Lower lobe of right lung (tissue), 2 donors: ENCODE data around the gene SLC6A3. TPM values are rescaled to one million over a fixed set of nuclear protein-coding genes. Genes with fewer than 3 reads are reported as not detected.
A peak's percentile ranks its signal among the peaks of the same experiment; 100 is the strongest.

Experiments
- ATAC-seq, 2 donors: fragments of 200-7000 bp; cut with Tn5 transposase; one replicate each; pipeline ENCODE4 v1.9.1; 2020 to 2022; ENCODE audit warnings: mild to moderate bottlenecking in 2 of 2, moderate library complexity in 2 of 2
- DNase-seq: peaks from one replicate; pipeline ENCODE4 v3.0.0-alpha.2; 2020
- H3K27ac ChIP-seq: fragments of 200-600 bp; one replicate; pipeline ENCODE4 v1.8.0; 2022
- H3K27me3 ChIP-seq: fragments of 200-600 bp; one replicate; pipeline ENCODE4 v1.8.0; 2022; ENCODE audit warnings: low read depth
- H3K36me3 ChIP-seq: fragments of 200-600 bp; one replicate; pipeline ENCODE4 v1.8.0; 2022; ENCODE audit warnings: mild to moderate bottlenecking
- H3K4me1 ChIP-seq: fragments of 200-600 bp; one replicate; pipeline ENCODE4 v1.8.0; 2022
- H3K4me3 ChIP-seq: fragments of 200-600 bp; one replicate; pipeline ENCODE4 v1.8.0; 2022; ENCODE audit warnings: mild to moderate bottlenecking
- H3K9me3 ChIP-seq: fragments of 200-600 bp; one replicate; pipeline ENCODE4 v1.8.0; 2022
- CTCF ChIP-seq: fragments of 200-600 bp; IDR thresholded peaks from one replicate; pipeline ENCODE4 v1.8.0; 2022; ENCODE audit warnings: antibody characterized with exemption, mild to moderate bottlenecking
- intact Hi-C: fragments of 100-400 bp; cut with DNase I; formaldehyde crosslinking; loops from one replicate; pipeline ENCODE4 v1.11.0; 2022
- total RNA-seq: library from RNA; stranded (reverse); fragmentation: NEBNext Ultra II Directional; extraction: Animal tissue kit (Norgen Biotek cat#: 25700); gene quantifications from one replicate; pipeline ENCODE4 v1.2.1, GENCODE V29; 2021
- donor health status: DM: no; HTN: yes; CAD: no; lungs with severe emphysema.

SLC6A3 gene
- total RNA-seq, 1 donor from 2014 or later = 0.12 TPM

- TF ChIP-seq CTCF = no peak
- Histone ChIP-seq H3K27me3 (peaks cover 42% of the 10 kb centered on the region), H3K9me3 (no peaks in the 10 kb centered on the region), H3K36me3 (no peaks in the 10 kb centered on the region), H3K4me1 (peaks cover 7% of the 10 kb centered on the region), H3K4me3 (no peak overlapping the region), H3K27ac (no peak overlapping the region)
- intact Hi-C loops = no loop called here
- ATAC-seq (no peak), DNase-seq (peak; percentile 41)
Observed at GRCh38 chr5:1390861-1391600, 54.2 kb downstream of the SLC6A3 start.

GRCh38 chr5:1390333-1390732 is 54.9 kb downstream of the SLC6A3 start:
- no peak for TF ChIP-seq CTCF
- H3K4me3 ChIP-seq = no peak overlapping the region
- intact Hi-C loops = no loop called here
- no peaks in the 10 kb centered on the region for H3K9me3 ChIP-seq
- H3K36me3 ChIP-seq = no peaks in the 10 kb centered on the region
- H3K4me1 ChIP-seq = peaks cover 11% of the 10 kb centered on the region
- ATAC-seq (no peak), DNase-seq (no peak)
- H3K27ac ChIP-seq = no peak overlapping the region
- H3K27me3 ChIP-seq = peaks cover 36% of the 10 kb centered on the region

- ATAC-seq = no peak
- intact Hi-C loops = no loop called here
- Histone ChIP-seq H3K4me1 (peaks cover 16% of the 10 kb centered on the region), H3K27ac (no peak overlapping the region), H3K9me3 (no peaks in the 10 kb centered on the region), H3K36me3 (no peaks in the 10 kb centered on the region), H3K4me3 (no peak overlapping the region), H3K27me3 (peaks cover 21% of the 10 kb centered on the region)
- no peak for DNase-seq
- TF ChIP-seq CTCF = no peak
Observed at GRCh38 chr5:1388383-1388967, 56.8 kb downstream of the SLC6A3 start.

- H3K9me3 ChIP-seq = no peaks in the 10 kb centered on the region
- H3K27me3 ChIP-seq = peaks cover 21% of the 10 kb centered on the region
- DNase-seq (no peak), ATAC-seq (no peak)
- intact Hi-C loops = no loop called here
- no peak for TF ChIP-seq CTCF
- no peak overlapping the region for H3K4me3 ChIP-seq
- peaks cover 16% of the 10 kb centered on the region for H3K4me1 ChIP-seq
- H3K36me3 ChIP-seq = no peaks in the 10 kb centered on the region
- no peak overlapping the region for H3K27ac ChIP-seq
Observed at GRCh38 chr5:1387876-1388275, 57.4 kb downstream of the SLC6A3 start.

- Histone ChIP-seq H3K36me3 (no peaks in the 10 kb centered on the region), H3K27ac (no peak overlapping the region), H3K27me3 (peaks cover 18% of the 10 kb centered on the region), H3K4me1 (peaks cover 16% of the 10 kb centered on the region), H3K4me3 (no peak overlapping the region), H3K9me3 (no peaks in the 10 kb centered on the region)
- DNase-seq (no peak), ATAC-seq (no peak)
- intact Hi-C loops = no loop called here
- TF ChIP-seq CTCF = no peak
Observed at GRCh38 chr5:1387059-1387755, 58.0 kb downstream of the SLC6A3 start.
